Osteoblast (primary cell): ENCODE measurements around the gene C1RL. TPM values are rescaled to one million over a fixed set of nuclear protein-coding genes. Genes with fewer than 3 reads are reported as not detected.
A peak's percentile ranks its signal among the peaks of the same experiment; 100 is the strongest.

Experiments
- DNase-seq: peaks from one replicate; pipeline ENCODE4 v3.0.0; 2011; ENCODE audit warnings: low spot score, mixed read lengths; ENCODE audit not compliant: insufficient read length; ENCODE audit errors: missing footprints
- H2AFZ ChIP-seq: 2 replicates; pipeline ENCODE4 v1.6.0; 2011; ENCODE audit warnings: mild to moderate bottlenecking, low read length
- H3K27ac ChIP-seq: 2 replicates; pipeline ENCODE4 v1.5.1; 2011; ENCODE audit warnings: mild to moderate bottlenecking, low read depth, low read length, moderate library complexity
- H3K27me3 ChIP-seq: 2 replicates; pipeline ENCODE4 v1.6.0; 2012; ENCODE audit warnings: mild to moderate bottlenecking, control low read depth, inconsistent platforms, low read length, moderate library complexity; ENCODE audit not compliant: insufficient read depth
- H3K36me3 ChIP-seq: 2 replicates; pipeline ENCODE4 v1.5.1; 2011; ENCODE audit warnings: mild to moderate bottlenecking, low read length, control low read depth, moderate library complexity; ENCODE audit not compliant: insufficient read depth
- H3K4me1 ChIP-seq: 2 replicates; pipeline ENCODE4 v1.5.1; 2011; ENCODE audit warnings: mild to moderate bottlenecking, low read length, control low read depth, moderate library complexity; ENCODE audit not compliant: insufficient read depth
- H3K4me2 ChIP-seq: 2 replicates; pipeline ENCODE4 v1.6.0; 2011; ENCODE audit warnings: mild to moderate bottlenecking, low read length; ENCODE audit not compliant: insufficient read depth
- H3K4me3 ChIP-seq: fragments of 200-600 bp; sonication (generic); 3 replicates; pipeline ENCODE4 v1.5.1; 2012; ENCODE audit warnings: mild to moderate bottlenecking, low read length, inconsistent platforms; ENCODE audit not compliant: insufficient read depth
- H3K79me2 ChIP-seq: 2 replicates; pipeline ENCODE4 v1.6.0; 2012; ENCODE audit warnings: mild to moderate bottlenecking, low read length, control low read depth, inconsistent platforms; ENCODE audit not compliant: insufficient read depth
- H3K9me3 ChIP-seq: 2 replicates; pipeline ENCODE4 v1.5.1; 2011; ENCODE audit warnings: low read depth, low read length, control low read depth
- H4K20me1 ChIP-seq: 2 replicates; pipeline ENCODE4 v1.6.0; 2012; ENCODE audit warnings: mild to moderate bottlenecking, low read length, control low read depth; ENCODE audit not compliant: insufficient read depth
- CTCF ChIP-seq: IDR thresholded peaks from 2 replicates; pipeline ENCODE4 v1.5.1; 2011; ENCODE audit warnings: mild to moderate bottlenecking, low read depth, low read length, moderate library complexity; ENCODE audit errors: extremely low read depth
- total RNA-seq: library from RNA; depleted of rRNA; stranded (reverse); fragments of >200 nt; gene quantifications from 2 replicates; pipeline ENCODE4 v1.2.3, GENCODE V29; 2012

C1RL gene
- total RNA-seq, 1 donor, result 63.7 TPM

GRCh38 chr12:7090222-7090998 is 18.6 kb downstream of the C1RL start:
- Histone ChIP-seq H4K20me1 (no peaks in the 10 kb centered on the region), H3K27ac (no peak overlapping the region), H2AFZ (no peak overlapping the region), H3K79me2 (no peaks in the 10 kb centered on the region), H3K4me2 (peak overlapping the region; percentile 99), H3K9me3 (no peaks in the 10 kb centered on the region), H3K4me1 (peaks cover 23% of the 10 kb centered on the region), H3K4me3 (no peak overlapping the region), H3K27me3 (peaks cover 3% of the 10 kb centered on the region), H3K36me3 (peaks cover 24% of the 10 kb centered on the region)
- no peak for TF ChIP-seq CTCF
- peak; percentile 58 for DNase-seq

- H3K79me2 ChIP-seq, result no peaks in the 10 kb centered on the region
- no peak overlapping the region for H3K4me2 ChIP-seq
- peaks cover 23% of the 10 kb centered on the region for H3K4me1 ChIP-seq
- H3K4me3 ChIP-seq, result no peak overlapping the region
- no peak overlapping the region for H3K27ac ChIP-seq
- H3K27me3 ChIP-seq, result no peaks in the 10 kb centered on the region
- no peak overlapping the region for H2AFZ ChIP-seq
- H4K20me1 ChIP-seq, result no peaks in the 10 kb centered on the region
- H3K36me3 ChIP-seq, result peaks cover 34% of the 10 kb centered on the region
- no peaks in the 10 kb centered on the region for H3K9me3 ChIP-seq
- TF ChIP-seq CTCF, result no peak
- DNase-seq, result no peak
Measured at GRCh38 chr12:7089196-7089871, 19.7 kb downstream of the C1RL start.

GRCh38 chr12:7083125-7083524 is 25.9 kb downstream of the C1RL start:
- peaks cover 48% of the 10 kb centered on the region for H3K36me3 ChIP-seq
- no peaks in the 10 kb centered on the region for H3K9me3 ChIP-seq
- no peaks in the 10 kb centered on the region for H4K20me1 ChIP-seq
- no peak overlapping the region for H2AFZ ChIP-seq
- no peaks in the 10 kb centered on the region for H3K27me3 ChIP-seq
- no peak overlapping the region for H3K27ac ChIP-seq
- TF ChIP-seq CTCF, result no peak
- peaks cover 19% of the 10 kb centered on the region for H3K4me1 ChIP-seq
- H3K4me2 ChIP-seq, result no peak overlapping the region
- DNase-seq, result no peak
- no peaks in the 10 kb centered on the region for H3K79me2 ChIP-seq
- H3K4me3 ChIP-seq, result no peak overlapping the region

GRCh38 chr12:7081037-7081436 is 28.0 kb downstream of the C1RL start:
- Histone ChIP-seq H3K9me3 (no peaks in the 10 kb centered on the region), H3K27me3 (no peaks in the 10 kb centered on the region), H3K4me3 (no peak overlapping the region), H3K4me1 (peaks cover 25% of the 10 kb centered on the region), H3K36me3 (peaks cover 44% of the 10 kb centered on the region), H3K27ac (no peak overlapping the region), H3K79me2 (no peaks in the 10 kb centered on the region), H2AFZ (no peak overlapping the region), H4K20me1 (no peaks in the 10 kb centered on the region), H3K4me2 (no peak overlapping the region)
- DNase-seq, result no peak
- TF ChIP-seq CTCF, result no peak
